GM19240 (cell line): ENCODE results near the gene CEACAM5.

Experiments used
- DNase-seq: peaks from one replicate; pipeline ENCODE4 v3.0.0; 2011; ENCODE audit warnings: low spot score; ENCODE audit not compliant: insufficient read length

The CEACAM5 gene

GRCh38 chr19:41708481-41708880, at the start of gene CEACAM5:
Gene CEACAM5, plus strand, starts transcription at chr19:41708626. Its CDS starts 106 bp downstream, at chr19:41708732.
- DNase-seq = no peak

- no peak for DNase-seq
These were observed 42.4 kb upstream of the CEACAM5 start for GRCh38 chr19:41666075-41666474.

GRCh38 chr19:41668315-41668714, 40.1 kb upstream of the CEACAM5 start:
- no peak for DNase-seq

- DNase-seq = no peak
These were observed 37.7 kb upstream of the CEACAM5 start for GRCh38 chr19:41670755-41671154.

- no peak for DNase-seq
These were observed 36.9 kb upstream of the CEACAM5 start for GRCh38 chr19:41671486-41671885.

- DNase-seq = no peak
These were observed 26.0 kb upstream of the CEACAM5 start for GRCh38 chr19:41682437-41682836.

GRCh38 chr19:41687419-41687818, 21.0 kb upstream of the CEACAM5 start:
- DNase-seq = no peak

- DNase-seq = no peak
These were observed 20.3 kb upstream of the CEACAM5 start, which contains the start of gene CEACAM7 for GRCh38 chr19:41688098-41688497. Gene CEACAM7, minus strand, starts transcription at chr19:41688270. Its CDS starts 105 bp downstream, at chr19:41688165.

GRCh38 chr19:41688687-41689086, 19.7 kb upstream of the CEACAM5 start:
- no peak for DNase-seq

GRCh38 chr19:41689993-41690800, 18.2 kb upstream of the CEACAM5 start:
- no peak for DNase-seq

- no peak for DNase-seq
These were observed 17.7 kb upstream of the CEACAM5 start for GRCh38 chr19:41690801-41691065.

GRCh38 chr19:41691268-41691970, 17.0 kb upstream of the CEACAM5 start:
- DNase-seq = no peak

- no peak for DNase-seq
These were observed 14.2 kb upstream of the CEACAM5 start for GRCh38 chr19:41694196-41694595.

GRCh38 chr19:41694831-41695635, 13.4 kb upstream of the CEACAM5 start:
- no peak for DNase-seq

GRCh38 chr19:41695745-41696144, 12.7 kb upstream of the CEACAM5 start:
- DNase-seq = no peak

GRCh38 chr19:41696402-41697197, 11.8 kb upstream of the CEACAM5 start:
- DNase-seq = no peak

- DNase-seq = no peak
These were observed 11.1 kb upstream of the CEACAM5 start for GRCh38 chr19:41697198-41697855.

GRCh38 chr19:41698746-41699230, 9.6 kb upstream of the CEACAM5 start:
- no peak for DNase-seq

- DNase-seq = no peak
These were observed 9.0 kb upstream of the CEACAM5 start for GRCh38 chr19:41699231-41699967.

- DNase-seq = no peak
These were observed 8.5 kb upstream of the CEACAM5 start for GRCh38 chr19:41699968-41700323.
